Measurements from ENCODE around the gene TPD52L2.

- TF ChIP-seq CTCF (IDR thresholded peaks at IDR 0.05): no peak
- TF ChIP-seq EZH2 (IDR thresholded peaks at IDR 0.05; ENCODE audit: borderline replicate concordance, insufficient read depth, low read depth, low read length, poor library complexity, severe bottlenecking): no peak
Observed at GRCh38 chr20:63828545-63828944, 36.5 kb upstream of the TPD52L2 start.
